KMS-11 (cell line): ENCODE data around the gene GALNT9.

Experiments used
- H2AFZ ChIP-seq: fragments of 200-600 bp; sonication (generic); 2 replicates; pipeline ENCODE4 v1.6.1; 2016; ENCODE audit warnings: antibody characterized with exemption, mixed run types, low read depth
- H3K27ac ChIP-seq: fragments of 200-600 bp; sonication (generic); 2 replicates; pipeline ENCODE4 v1.6.1; 2016; ENCODE audit warnings: mild to moderate bottlenecking, mixed run types
- H3K27me3 ChIP-seq: fragments of 200-600 bp; sonication (generic); 2 replicates; pipeline ENCODE4 v1.6.1; 2017; ENCODE audit warnings: mild to moderate bottlenecking, low read depth, mixed run types, moderate library complexity; ENCODE audit not compliant: insufficient read depth
- H3K36me3 ChIP-seq: fragments of 200-600 bp; sonication (generic); 2 replicates; pipeline ENCODE4 v1.6.1; 2017; ENCODE audit warnings: mild to moderate bottlenecking, mixed run types; ENCODE audit not compliant: insufficient read depth
- H3K4me1 ChIP-seq: fragments of 200-600 bp; sonication (generic); 2 replicates; pipeline ENCODE4 v1.6.1; 2016; ENCODE audit warnings: mild to moderate bottlenecking, low read depth, mixed run types; ENCODE audit not compliant: poor library complexity, severe bottlenecking
- H3K4me2 ChIP-seq: fragments of 200-600 bp; sonication (generic); 2 replicates; pipeline ENCODE4 v1.7.0; 2016; ENCODE audit warnings: mild to moderate bottlenecking, mixed run types
- H3K4me3 ChIP-seq: fragments of 200-600 bp; sonication (generic); IDR thresholded peaks from 2 replicates; pipeline ENCODE4 v1.6.1; 2017; ENCODE audit warnings: low read depth, low read length, mixed read lengths; ENCODE audit not compliant: insufficient read depth
- H3K79me2 ChIP-seq: fragments of 200-600 bp; sonication (generic); 2 replicates; pipeline ENCODE4 v1.6.1; 2016; ENCODE audit warnings: low read depth, mixed run types; ENCODE audit not compliant: insufficient read depth
- H3K9ac ChIP-seq: fragments of 200-600 bp; sonication (generic); 2 replicates; pipeline ENCODE4 v1.6.1; 2016; ENCODE audit warnings: mild to moderate bottlenecking, mixed run types
- H4K20me1 ChIP-seq: fragments of 200-600 bp; sonication (generic); 2 replicates; pipeline ENCODE4 v1.6.1; 2016; ENCODE audit warnings: mild to moderate bottlenecking, mixed run types; ENCODE audit not compliant: insufficient read depth
- TF ChIP-seq, protein P1 (sequence below): fragments of 200-600 bp; sonication (generic); conservative IDR thresholded peaks from 2 replicates; pipeline ENCODE4 v1.6.1; 2017; ENCODE audit warnings: low read depth, mild to moderate bottlenecking, antibody characterized with exemption, low read length, moderate library complexity, mixed read lengths

Gene GALNT9

GRCh38 chr12:132167611-132168310 lies 161.6 kb downstream of the GALNT9 start:
- Histone ChIP-seq H3K27ac (no peak overlapping the region), H3K79me2 (no peaks in the 10 kb centered on the region), H3K4me3 (no peak overlapping the region), H3K4me2 (no peak overlapping the region), H3K36me3 (no peaks in the 10 kb centered on the region), H3K9ac (no peak overlapping the region), H3K4me1 (peaks cover 2% of the 10 kb centered on the region), H4K20me1 (no peaks in the 10 kb centered on the region), H2AFZ (no peak overlapping the region), H3K27me3 (peaks cover 5% of the 10 kb centered on the region; the same call in 1 of the 2 replicates)
- TF ChIP-seq, protein P1, sequence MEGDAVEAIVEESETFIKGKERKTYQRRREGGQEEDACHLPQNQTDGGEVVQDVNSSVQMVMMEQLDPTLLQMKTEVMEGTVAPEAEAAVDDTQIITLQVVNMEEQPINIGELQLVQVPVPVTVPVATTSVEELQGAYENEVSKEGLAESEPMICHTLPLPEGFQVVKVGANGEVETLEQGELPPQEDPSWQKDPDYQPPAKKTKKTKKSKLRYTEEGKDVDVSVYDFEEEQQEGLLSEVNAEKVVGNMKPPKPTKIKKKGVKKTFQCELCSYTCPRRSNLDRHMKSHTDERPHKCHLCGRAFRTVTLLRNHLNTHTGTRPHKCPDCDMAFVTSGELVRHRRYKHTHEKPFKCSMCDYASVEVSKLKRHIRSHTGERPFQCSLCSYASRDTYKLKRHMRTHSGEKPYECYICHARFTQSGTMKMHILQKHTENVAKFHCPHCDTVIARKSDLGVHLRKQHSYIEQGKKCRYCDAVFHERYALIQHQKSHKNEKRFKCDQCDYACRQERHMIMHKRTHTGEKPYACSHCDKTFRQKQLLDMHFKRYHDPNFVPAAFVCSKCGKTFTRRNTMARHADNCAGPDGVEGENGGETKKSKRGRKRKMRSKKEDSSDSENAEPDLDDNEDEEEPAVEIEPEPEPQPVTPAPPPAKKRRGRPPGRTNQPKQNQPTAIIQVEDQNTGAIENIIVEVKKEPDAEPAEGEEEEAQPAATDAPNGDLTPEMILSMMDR = no peak

DNA sequence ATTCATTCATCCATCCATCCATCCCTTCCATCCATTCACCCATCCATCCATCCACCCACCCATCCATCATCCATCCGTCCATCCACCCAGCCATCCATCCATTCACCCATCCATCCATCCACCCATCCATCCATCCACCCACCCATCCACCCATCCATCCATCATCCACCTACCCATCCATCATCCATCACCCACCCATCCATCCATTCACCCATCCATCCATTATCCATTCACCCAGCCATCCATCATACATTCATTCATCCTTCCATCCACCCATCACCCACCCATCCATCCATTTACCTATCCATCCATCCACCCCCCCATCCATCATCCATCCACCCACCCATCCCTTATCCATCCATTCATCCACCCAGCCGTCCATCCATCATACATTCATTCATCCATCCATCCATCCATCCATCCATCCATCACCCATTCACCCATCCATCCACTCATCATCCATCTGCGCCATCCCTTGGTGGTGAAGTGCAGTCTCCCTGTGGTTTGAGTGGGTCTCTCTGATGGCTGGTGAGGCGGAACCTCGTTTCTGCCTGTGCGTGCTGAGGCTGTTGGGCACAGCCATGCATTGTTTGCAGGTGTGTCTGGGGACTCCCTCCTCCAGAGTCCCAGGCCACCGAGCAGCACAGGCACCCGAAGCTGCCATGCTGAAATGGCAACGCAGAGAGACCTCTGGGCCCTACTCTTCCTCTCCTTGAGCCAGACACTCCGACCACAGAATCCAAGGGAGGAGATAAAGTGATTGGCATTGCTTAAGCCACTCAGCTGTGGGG lies 162.4 kb downstream of the GALNT9 start:
- H3K36me3 ChIP-seq = no peaks in the 10 kb centered on the region
- no peak overlapping the region for H3K4me2 ChIP-seq
- no peak overlapping the region for H3K4me3 ChIP-seq
- TF ChIP-seq, protein P1 = no peak
- H3K27ac ChIP-seq = no peak overlapping the region
- no peak overlapping the region for H3K9ac ChIP-seq
- no peaks in the 10 kb centered on the region for H3K79me2 ChIP-seq
- H3K4me1 ChIP-seq = peaks cover 7% of the 10 kb centered on the region
- H4K20me1 ChIP-seq = no peaks in the 10 kb centered on the region
- no peak overlapping the region for H2AFZ ChIP-seq
- H3K27me3 ChIP-seq = peaks cover 5% of the 10 kb centered on the region; the same call in 1 of the 2 replicates

DNA sequence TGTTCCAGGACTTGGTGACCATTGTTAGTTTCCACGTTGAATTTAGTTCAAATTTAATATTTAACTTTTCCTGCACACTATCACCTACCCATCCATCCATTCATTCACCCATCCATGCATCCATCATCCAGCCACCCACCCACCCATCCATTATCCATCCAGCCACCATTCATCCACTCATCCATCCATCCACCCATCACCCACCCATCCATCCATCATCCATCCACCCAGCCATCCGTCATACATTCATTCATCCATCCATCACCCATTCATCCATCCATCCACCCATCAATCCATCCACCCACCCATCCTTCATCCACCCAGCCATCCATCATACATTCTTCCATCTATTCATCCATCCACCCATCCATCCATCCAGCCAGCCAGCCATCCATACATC lies 163.3 kb downstream of the GALNT9 start:
- Histone ChIP-seq H3K4me3 (no peak overlapping the region), H3K79me2 (no peaks in the 10 kb centered on the region), H4K20me1 (no peaks in the 10 kb centered on the region), H3K27me3 (peaks cover under 1% of the 10 kb centered on the region; the same call in 1 of the 2 replicates), H3K4me2 (no peak overlapping the region), H3K27ac (no peak overlapping the region), H3K9ac (no peak overlapping the region), H3K36me3 (no peaks in the 10 kb centered on the region), H2AFZ (no peak overlapping the region), H3K4me1 (peaks cover 7% of the 10 kb centered on the region)
- TF ChIP-seq, protein P1 = no peak

DNA sequence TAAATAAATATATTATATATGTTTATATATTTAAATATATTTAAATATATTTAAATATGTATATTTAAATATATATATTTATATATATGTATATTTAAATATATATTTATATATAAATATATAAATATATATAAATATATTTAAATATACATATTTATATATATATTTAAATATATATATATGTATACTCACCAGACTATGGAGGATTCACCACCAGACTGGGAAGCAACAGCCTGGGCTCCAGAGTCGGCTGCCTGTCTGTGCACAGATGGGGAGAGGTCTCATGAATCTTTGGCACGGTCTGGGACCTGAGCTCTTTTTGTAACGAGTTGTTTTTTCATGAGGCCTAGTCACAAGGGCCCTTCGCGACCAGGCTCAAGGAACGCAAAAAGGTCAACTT lies 163.8 kb downstream of the GALNT9 start:
- Histone ChIP-seq H3K27me3 (no peaks in the 10 kb centered on the region), H2AFZ (no peak overlapping the region), H3K79me2 (no peaks in the 10 kb centered on the region), H3K4me1 (peaks cover 7% of the 10 kb centered on the region), H3K27ac (no peak overlapping the region), H3K36me3 (no peaks in the 10 kb centered on the region), H3K9ac (no peak overlapping the region), H4K20me1 (no peaks in the 10 kb centered on the region), H3K4me3 (no peak overlapping the region), H3K4me2 (no peak overlapping the region)
- TF ChIP-seq, protein P1 = no peak
